HS-5 (cell line): ENCODE results near the gene KITLG.
"Not testable (repeated sequence)": the region's sequence is repeated elsewhere in the genome, so short reads cannot be mapped to it uniquely, and the experiment has no call there.

ENCODE experiments used
- DNase-seq: peaks from one replicate; pipeline ENCODE4 v3.0.0-alpha.2; 2012; ENCODE audit warnings: low read depth

Gene KITLG

DNA sequence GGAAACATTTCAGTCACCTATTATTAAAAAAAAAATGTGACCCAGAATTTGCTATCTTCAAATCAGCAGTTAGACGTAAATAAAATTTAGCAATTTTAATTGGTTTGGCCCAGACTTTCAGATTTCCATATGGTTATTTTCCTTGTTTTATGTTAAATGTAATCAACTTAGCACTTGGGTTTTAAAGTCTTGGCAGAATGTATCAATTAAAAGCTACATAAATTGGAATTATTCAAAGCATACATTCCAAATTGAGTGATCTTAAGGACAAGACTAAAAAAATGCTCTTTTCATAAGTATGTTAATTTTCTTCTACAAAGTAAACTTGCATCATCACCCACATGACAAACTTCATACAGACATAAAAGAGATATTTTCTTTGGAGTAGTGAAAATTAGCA lies 3.4 kb downstream of the KITLG start:
- DNase-seq, result no peak

DNA sequence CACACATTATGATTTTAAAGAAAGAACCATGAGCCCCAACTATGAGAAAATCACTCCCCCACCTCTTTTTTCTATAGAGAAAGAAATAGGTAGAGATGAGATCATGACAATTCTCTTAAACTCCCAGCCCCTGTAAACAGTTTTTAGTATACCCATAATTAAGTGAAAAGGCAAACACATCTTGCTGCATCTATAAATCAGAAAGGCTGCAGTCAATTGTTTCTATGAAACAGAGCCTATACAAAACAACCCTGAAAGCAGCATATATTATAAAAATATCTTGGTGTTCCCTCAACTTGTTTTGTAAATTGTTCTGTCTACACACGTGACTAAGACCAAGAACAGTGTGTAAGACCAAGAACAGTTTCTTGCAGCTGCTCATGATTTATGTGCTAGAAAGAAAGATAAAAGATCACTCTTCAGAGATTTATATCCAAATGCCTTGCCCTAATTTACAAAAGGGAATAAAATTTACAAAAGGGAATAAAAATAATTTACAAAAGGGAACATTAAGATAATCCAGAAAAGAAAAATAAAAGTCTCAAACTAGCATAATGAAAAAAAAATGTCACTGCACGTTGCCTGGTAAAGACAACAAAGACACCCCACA lies 4.8 kb downstream of the KITLG start:
- no peak for DNase-seq

DNA sequence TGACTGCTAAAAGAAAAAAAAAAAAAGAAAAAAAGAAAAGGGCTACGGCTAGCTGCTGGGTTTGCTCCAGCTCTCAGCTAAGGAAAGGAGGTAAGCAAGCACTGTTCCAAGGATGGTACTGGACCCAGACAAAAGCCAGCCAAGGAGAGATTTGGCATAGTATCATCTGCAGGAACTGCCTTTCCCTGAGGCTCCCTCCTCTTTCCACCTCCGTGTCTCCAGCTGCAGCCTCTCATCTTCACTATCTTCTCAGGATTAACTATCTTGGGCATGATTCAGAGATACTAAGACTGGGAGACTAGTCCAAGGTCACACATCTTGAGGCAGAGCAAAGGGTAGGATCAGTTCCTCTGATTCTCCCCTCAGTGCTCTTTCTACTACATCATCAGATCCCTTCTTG lies 6.0 kb downstream of the KITLG start:
- no peak for DNase-seq

DNA sequence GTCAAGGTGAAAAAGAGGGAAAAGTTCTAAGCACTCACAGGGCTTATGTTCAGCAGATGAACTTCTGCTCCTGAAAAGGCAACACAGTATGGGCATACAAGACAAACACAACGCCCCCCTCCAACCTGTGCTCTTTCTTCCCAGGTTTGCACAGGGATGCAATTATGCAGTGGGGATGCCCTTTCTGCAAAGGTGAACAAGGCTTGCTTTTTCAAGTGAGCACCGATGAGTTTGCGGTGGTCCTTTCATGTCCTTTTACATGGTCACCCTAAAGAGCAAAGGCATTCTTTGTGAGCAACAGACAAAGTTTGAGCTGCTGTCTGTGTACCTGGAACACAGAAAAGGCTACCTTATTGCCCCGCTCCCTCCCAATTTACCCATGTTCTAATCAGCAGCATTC lies 6.7 kb downstream of the KITLG start:
- DNase-seq, result no peak

DNA sequence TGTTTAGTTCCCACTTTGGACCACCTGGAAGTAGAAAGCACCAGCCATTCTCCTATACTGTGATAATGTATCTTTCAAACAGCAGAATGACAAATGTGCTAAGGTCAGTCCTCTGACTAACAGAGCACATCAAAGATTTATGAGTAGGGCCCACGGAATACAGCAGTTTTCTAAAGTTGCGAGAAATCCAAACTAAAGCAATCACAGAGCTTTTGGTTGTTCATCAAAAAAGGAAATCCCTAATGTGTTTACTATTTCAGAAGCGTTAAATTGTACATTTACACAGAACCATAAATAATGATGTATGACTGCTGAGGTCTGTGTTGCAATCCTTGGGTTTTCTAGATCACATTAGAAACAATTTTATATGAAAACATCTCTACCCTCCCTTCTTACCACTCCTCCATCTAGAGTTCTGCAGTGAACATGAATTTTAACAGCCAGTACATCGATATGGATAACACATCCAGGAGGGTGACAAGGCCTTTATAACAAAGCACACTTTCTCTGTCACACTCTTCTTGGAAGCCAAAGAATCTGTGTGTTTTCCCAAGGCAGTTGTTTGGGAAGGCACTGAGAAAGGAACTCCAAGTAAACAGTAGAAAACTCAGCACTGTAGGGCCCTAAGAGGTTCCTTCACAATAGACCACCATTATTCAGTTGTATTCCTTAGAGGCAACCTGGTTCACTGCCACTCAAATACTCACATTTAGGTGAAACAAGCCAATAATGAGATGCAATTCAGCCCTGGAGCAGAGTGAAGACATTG lies 7.3 kb downstream of the KITLG start:
- no peak for DNase-seq

DNA sequence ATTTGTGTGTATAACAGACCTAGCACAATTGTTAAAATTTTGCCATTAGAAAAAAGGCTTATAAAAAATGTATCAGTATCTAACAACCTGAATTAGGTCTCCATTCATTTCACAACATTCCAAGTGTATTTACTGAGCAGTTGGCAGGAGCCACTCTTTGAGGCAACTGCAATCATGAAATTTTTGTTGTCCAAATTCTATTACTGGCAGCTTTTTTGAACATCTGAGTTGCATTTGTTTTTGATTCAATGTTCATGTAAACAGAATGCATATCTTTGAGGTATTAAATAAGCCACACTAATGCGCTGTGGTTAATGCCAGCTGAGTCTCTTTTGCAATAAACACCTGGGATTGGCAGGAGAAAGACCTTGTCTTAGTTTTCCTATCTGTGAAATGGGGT lies 8.7 kb downstream of the KITLG start:
- DNase-seq, result no peak

DNA sequence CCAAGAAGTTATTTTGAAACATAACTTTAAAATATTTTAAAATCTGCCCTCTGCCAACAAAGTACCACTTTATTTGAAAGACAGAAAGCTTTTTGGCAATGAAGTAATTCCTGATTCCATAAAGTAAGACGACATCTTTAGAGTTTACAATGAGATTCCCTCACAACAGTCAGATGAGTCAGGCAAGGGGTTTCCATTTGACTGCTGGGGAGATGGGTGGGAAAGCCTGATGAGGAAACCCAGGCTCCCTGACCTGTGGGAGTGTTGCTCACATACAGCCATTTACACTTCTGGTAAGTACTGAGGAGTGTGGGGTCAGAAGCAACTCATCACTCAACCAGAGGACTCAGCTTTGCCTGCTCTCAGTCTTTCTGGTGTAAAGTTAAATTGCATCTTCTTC lies 10.2 kb downstream of the KITLG start:
- no peak for DNase-seq

DNA sequence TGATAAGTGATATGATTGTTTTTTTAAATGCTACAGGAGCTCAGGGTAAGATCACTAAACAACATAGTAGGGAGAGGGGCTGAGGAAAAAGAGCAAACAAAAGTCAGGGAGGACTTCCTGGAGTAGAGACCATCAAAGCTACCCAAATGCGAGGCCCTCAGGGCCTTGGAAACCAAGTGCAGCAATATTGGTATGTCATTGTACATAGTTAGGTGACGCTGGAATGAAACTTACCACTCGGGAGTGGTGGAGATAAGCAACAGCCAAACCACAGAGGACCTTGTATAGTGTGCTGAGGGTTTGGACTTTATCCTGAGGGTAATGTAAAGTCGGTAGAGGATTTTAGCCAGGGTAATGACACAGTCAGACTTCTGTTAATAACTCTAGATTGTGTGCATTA lies 13.8 kb downstream of the KITLG start:
- no peak for DNase-seq

DNA sequence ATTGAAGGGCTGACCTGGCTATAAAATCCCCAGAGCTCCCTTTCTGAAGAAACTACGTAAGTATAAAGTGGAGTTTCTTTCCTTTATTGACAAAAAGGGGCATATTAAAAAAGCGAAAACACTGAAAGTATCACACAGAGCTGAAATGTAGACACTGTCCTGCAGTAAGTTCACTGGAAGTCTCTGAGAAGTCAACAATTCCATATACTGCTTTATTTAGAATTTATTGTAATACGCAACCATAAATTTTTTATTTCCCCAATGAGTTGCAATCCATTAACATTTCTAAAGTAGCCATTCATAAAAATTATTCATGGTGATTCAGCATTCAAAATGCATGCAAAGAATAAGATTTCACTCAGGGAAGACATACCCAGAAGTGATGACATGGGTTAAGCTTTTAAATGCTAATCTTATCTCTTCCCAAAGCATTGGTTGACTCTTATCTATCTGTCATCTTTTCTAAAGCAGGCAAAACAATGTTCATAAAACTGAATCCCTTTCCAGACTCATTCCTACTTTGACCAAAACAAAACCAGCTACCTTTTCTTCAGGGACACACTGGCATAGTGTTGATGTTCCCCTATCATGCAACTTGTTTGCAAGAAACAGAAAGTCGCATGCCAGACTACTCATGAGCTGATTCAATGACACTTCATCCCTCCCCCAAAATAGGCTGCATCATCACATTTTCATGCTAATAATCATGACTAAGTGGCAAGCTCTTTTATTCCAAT lies 17.3 kb downstream of the KITLG start:
- no peak for DNase-seq

DNA sequence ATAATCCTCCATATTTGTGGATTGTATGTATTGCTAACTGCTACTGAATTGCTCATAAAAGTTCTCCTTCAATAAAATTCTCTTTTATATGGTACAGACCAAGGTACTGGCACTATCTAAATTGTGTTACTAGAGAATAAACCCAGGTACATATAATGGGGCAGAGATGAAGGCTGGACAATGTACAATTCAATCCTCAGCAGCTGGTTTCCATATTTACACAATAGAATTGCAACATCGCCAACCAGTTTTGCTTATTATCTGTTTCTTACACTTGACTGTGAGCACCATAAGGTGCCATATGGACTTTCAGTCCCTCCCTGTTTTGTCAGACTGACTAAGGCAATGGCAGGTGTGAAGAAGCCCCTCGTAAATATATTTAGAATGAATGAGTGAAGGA lies 18.1 kb downstream of the KITLG start:
- no peak for DNase-seq

DNA sequence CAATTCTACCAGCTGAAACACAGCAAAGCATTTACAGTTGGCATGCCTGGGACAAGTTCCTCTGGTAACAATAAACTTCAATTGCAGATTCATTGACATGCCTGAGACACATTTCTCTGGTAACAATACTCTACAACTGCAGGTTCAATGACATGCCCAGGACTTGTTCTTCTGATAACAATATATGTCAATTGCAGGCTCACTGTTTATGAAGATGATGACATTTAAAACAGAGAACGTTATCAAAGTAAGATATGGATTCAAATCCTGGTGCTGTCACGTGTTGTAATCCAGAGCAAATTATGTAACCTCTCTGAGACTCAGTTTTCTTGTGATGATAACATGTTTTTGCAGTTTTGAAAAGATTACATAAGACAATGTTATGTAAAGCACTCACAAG lies 20.5 kb downstream of the KITLG start:
- no peak for DNase-seq

DNA sequence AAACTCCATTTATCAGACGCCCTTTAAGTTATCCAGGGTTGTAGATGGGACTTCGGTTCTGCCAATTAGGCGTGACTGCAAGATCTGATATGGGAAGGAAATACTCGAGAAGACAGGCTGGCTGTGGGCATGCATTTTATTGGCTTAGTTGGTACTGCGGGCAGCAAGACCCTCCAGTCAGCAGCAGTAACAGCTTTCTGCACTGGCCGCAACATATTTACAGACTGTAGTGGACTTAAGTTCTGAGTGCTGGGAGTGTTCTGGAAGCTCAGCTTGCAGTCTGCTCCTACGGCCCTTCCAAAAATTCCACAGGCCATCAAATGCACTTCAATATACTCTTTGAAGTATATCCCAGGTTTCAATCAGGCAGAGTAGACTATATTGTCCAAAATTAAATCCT lies 21.1 kb downstream of the KITLG start:
- no peak for DNase-seq

DNA sequence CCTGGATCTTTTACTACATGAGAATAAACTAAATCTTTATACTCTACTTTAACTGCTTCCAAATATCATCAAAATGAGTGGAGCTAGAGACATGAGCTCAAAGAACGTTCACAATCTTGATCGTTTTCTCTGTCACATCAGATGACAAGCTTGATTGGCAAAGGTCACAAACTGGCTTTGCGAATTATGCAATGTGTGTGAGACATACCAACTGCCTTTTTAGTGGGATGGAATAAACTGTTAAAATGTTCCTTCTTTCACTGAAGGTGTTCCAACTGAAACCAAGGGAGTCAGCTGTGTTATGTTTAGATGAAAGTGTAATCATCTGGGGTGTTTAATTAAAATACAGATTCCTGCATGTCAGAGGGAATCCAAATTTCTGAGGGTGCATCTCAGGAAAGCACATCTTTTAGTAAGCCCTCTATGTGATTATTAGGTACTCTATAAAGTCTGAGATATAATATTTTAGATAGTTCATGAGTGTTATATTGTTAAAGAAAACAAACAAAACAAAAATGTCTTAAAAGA lies 21.9 kb downstream of the KITLG start:
- DNase-seq, result no peak

DNA sequence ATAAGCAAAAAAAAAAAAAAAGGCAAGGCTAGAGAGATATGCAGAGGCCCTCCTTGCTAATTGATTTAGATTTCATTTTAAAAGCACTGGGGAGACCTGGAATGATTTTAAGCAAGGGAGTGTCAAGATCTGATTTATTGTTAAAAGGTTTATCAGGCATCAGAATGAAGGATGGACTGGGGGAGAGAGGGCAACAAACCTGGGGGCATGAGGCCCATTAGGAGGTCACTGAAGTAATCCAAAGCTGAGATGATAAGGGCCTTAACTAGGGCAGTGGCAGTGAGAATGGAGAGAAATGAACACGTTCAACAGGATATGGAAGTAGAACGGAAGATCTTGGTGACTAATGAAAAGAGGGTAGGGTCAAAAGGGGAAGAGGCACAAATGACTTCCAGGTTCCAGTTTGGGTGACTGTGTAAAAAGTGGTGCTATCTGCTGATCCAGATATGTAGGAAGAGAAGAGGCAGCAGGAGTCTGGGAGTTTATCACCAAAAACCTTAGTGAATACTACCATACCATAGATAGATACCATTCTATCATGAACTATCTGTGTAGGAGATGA lies 24.0 kb downstream of the KITLG start:
- no peak for DNase-seq

DNA sequence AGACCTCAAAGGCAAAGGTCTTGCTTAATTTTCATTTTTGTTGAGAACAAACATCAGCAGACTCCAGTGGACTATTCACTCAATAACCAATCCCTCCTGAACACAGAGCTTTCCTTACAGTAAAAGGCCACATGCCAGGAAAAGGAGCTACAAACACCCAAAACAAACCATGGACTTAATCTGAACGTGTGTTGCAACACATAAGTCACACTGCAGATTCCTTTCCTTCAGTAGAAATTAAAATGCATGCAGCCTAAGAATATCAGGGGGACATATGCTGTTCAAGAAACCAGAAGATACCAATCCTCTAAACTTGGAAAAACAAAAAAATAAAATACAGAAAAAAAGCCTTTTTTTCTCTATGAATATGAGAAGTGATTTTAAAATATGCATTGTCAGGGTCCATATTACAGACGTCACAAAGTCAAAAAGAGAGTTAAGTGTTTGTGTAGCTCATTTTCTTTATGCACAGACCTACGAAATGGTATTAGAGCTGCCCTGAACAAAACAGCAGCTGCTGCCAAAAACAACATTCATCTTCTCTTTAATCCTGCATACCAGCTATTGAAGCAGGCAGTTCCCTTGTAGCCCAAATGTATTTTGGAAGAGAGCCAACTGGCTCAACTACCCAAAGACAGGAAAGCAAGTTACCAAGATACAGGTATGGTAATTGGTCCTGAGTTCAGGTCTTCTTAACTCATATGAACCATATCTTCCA lies 26.2 kb downstream of the KITLG start:
- DNase-seq, result no peak

DNA sequence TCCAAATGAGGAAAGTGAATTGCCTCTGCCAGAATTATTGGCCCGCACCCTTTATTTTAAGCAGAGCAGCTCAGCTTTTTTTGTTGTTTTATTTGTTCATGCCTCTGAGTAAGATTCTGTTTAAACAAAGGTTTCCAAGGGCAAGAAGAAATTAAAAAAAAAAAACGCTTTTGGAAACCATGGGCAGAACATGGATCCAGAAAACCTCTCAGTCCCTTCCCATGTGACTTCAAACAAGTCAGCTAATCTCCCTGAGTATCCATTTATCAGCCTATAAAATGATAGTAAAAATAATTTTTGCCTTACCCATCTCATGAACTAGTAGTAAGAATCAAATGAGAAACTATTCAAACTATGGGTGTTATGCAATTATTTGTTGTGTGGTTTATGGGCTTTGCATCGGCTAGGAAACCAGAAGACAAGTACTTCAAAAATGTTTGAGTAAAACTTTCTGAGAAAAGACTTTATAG lies 27.6 kb downstream of the KITLG start:
- no peak for DNase-seq

DNA sequence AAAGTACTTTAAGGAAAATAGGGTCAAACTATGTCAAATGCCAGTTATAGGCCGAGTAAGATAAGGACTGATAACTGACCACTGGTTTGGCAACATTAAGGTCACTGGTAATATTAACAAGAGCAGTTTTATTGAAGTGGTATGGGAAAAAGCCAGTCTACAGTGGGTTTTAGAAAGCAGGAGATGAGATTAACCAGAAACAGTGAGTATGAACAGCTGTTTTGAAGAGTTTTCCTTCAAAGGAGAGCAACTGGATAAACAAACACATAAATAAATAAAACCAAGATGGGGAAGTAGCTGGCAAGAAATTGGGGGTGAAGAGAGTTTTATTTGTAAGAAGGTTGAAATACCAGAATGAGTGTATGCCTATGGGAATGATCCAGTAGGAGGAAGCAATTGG lies 30.3 kb downstream of the KITLG start:
- DNase-seq, result no peak

DNA sequence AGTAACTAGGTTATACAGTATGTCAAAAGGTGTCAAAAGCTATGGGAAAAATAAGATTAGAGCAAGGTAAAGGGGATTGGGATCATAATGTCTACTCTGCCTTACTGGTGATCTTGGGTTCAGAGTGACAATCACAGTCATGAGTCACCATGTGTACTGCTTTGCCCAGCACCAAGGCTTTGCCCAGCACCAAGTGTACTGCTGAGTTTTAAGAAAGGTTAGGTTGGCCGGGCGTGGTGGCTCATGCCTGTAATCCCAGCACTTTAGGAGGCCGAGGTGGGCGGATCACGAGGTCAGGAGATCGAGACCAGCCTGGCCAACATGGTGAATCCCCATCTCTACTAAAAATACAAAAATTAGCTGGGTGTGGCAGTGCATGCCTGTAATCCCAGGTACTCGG lies 32.3 kb downstream of the KITLG start:
- not testable (repeated sequence) for DNase-seq

DNA sequence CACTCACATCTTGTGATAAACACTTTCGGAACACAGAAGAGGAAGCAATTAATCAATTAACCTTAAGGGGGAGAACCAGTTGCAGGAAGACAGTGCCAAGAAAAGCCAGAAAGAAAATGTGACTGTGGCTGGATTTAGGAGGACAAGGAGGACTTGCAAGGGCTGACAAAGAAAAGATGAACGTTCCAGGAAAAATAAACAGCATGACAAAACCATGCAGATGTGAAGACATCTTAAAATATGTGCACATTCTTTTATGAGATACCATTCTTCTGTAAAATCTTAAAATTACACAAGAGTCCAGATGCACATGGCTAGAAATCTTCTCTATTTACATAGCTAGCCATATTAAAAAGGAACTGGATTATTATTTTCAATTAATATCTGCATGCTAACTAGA lies 33.4 kb downstream of the KITLG start:
- DNase-seq, result no peak

DNA sequence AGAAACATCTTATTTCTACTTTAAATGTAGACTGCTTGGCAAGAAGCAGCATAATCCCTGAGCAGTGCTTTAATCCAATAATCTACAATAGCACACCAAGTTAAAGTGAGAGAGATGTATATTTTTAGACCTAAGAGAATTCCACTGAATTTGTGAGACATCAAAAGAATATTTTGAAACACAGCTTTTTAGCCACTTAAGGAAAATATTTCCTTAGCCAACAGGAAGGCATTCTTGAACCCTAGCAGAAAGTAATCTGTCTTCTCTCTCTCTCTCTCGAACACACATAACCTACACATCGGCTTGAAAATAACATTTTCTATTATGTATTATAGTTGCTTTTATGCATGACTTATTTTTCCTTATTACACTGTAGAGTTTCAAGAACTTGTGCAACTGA lies 34.0 kb downstream of the KITLG start:
- DNase-seq, result no peak

DNA sequence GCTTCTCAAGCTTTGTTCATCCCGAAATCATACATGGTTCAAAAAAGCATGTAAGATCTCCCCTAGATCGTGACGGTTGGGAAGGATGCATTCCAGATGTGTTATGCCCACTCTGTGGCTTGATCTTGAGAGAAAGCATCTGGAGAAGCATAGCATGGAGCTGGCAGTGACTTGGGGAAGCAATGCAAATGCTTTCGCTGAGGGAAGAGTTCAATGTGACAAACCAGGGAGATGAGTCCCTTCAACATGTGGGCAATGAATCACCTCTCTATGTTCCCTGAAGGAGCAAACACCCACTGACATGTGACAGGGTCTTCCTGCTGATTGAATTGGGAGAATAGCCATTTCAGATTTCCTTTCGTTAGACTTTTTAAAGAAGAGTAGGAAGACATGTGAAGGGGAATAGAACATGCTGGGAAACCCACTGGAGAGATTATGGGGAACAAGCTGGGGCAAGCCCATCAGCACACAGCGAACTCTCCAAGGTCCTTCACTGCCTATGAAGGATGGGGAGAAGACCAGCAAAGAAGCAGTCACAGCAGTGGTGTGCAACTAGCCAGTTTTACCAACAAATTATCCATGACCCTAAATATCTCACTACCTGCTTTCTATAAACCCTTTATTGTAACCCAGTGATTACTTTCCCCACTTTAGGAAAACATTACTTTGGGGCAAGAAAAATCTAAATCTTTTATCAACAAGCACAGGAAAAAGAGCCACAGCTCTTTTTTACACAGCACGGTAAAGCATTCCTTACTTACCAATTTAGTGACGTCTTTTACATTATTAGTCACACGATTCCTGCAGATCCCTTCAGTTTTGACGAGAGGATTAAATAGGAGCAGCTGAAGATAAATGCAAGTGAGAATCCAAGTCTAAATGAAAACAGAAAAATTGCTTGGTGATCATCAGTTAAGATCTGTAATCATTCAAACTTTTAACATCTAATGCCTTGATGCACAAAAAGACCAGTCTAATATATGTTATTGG lies 35.0 kb downstream of the KITLG start:
- no peak for DNase-seq
